DMS153 treated with DMSO at 0.1 percent for 48 hours (cell line): ENCODE data around the gene ASCC1.
A peak's percentile ranks its signal among the peaks of the same experiment; 100 is the strongest.

Experiments
- DNase-seq: peaks from one replicate; lab custom pipeline; 2025; ENCODE audit not compliant: unreplicated experiment; lab: John Stamatoyannopoulos, UW

Gene ASCC1

GRCh38 chr10:72099600-72099921, 116.5 kb downstream of the ASCC1 start:
- no peak for DNase-seq

GRCh38 chr10:72098836-72099599, 117.1 kb downstream of the ASCC1 start:
- DNase-seq: no peak

- DNase-seq: no peak
Measured at GRCh38 chr10:72098301-72098835, 117.7 kb downstream of the ASCC1 start.

GRCh38 chr10:72097448-72098300, 118.4 kb downstream of the ASCC1 start:
- DNase-seq: peak; percentile 32

GRCh38 chr10:72096115-72097000, 119.7 kb downstream of the ASCC1 start:
- no peak for DNase-seq

GRCh38 chr10:72095195-72095594, 120.9 kb downstream of the ASCC1 start:
- no peak for DNase-seq

- no peak for DNase-seq
Measured at GRCh38 chr10:72094574-72094973, 121.5 kb downstream of the ASCC1 start.

GRCh38 chr10:72093450-72093849, 122.6 kb downstream of the ASCC1 start:
- DNase-seq: no peak

GRCh38 chr10:72092987-72093386, 123.1 kb downstream of the ASCC1 start:
- DNase-seq: no peak

- no peak for DNase-seq
Measured at GRCh38 chr10:72092171-72092924, 123.7 kb downstream of the ASCC1 start.

GRCh38 chr10:72090326-72090725, 125.8 kb downstream of the ASCC1 start:
- no peak for DNase-seq

GRCh38 chr10:72089618-72090017, 126.5 kb downstream of the ASCC1 start:
- peak; percentile 17 for DNase-seq

- no peak for DNase-seq
Measured at GRCh38 chr10:72088889-72089575, 127.0 kb downstream of the ASCC1 start.

- peak; percentile 24 for DNase-seq
Measured at GRCh38 chr10:72087969-72088888, 127.8 kb downstream of the ASCC1 start, which contains the start of gene SPOCK2. SPOCK2 (minus strand) TSS chr10:72088551; CDS start chr10:72088328, 223 bp downstream.

- no peak for DNase-seq
Measured at GRCh38 chr10:72087392-72087968, 128.6 kb downstream of the ASCC1 start.

GRCh38 chr10:72086466-72087391, 129.3 kb downstream of the ASCC1 start:
- DNase-seq: no peak

GRCh38 chr10:72085864-72086465, 130.1 kb downstream of the ASCC1 start:
- no peak for DNase-seq
